Endometrium (tissue), 2 donors: ENCODE measurements around the gene GNAT1.
A peak's percentile ranks its signal among the peaks of the same experiment; 100 is the strongest.
"Not testable (repeated sequence)": the region's sequence is repeated elsewhere in the genome, so short reads cannot be mapped to it uniquely, and the experiment has no call there.

ENCODE experiments used
- FAIRE-seq: peaks from 2 replicates; lab custom pipeline; 2012; peaks lifted over from hg19 to GRCh38; lab: Jason Lieb, UNC
- donor health status: control.
- donor health status: control.

GNAT1 gene

DNA sequence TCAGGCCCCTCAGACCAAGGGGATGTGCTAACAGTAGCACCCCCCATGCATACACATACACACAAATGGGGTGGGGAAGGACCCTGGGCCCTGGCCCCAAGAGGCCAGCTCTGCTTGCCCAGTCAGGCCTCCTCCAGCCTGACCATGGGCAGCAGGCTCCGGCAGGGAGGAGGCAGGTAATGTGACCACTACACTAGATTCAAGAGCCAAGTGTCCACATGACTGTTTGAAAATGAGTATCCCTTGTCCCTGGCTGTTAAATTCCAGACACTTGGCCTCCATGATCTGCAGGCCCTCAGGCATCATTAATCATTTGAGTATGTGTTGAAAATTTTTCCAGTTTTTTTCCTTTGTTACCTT lies 30.7 kb downstream of the GNAT1 start:
- no peak for FAIRE-seq

DNA sequence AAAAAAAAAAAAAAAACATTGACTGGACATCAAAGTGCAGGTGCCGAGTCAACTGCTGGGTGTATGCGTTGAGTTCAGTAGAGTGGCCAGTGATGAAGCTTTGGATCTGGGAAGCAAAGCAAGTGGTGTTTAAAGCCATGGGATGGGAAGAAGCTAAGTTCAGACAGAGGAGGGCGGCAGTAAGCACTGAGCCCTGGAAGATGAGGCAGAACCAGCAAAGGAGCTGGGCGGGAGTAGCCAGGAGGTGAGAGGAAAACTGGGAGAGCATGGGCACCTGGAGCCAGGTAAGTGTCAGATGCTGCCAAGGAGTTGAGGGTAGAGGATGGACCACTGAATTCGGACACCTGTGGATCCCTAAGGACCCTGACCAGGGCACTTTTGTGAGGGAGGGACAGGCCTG lies 33.2 kb downstream of the GNAT1 start:
- FAIRE-seq: no peak

DNA sequence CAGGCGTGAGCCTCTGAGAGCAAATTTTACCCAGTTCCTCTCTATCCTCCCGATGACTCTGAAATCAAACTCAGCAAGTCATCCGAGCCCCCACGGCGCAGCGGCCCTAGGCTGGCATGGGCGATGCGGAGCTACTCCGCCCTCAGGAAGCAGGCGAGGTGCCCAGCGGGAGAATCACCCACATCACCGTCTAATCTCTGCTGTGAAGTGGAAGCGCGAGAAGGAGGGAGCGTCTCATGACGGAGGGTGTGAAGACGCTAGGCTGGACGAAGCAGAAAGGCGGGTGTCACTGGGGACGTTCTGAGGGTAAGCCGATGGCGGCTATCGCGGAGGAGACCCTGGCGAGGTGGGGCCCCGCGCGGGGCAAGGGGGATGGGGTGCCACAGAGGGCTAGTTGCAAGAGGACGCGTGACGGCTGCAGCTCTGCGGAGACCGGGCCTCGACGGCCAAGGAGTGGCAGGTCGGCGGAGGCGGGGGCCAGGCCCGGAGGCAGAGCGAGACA lies 35.5 kb downstream of the GNAT1 start:
- FAIRE-seq: no peak

DNA sequence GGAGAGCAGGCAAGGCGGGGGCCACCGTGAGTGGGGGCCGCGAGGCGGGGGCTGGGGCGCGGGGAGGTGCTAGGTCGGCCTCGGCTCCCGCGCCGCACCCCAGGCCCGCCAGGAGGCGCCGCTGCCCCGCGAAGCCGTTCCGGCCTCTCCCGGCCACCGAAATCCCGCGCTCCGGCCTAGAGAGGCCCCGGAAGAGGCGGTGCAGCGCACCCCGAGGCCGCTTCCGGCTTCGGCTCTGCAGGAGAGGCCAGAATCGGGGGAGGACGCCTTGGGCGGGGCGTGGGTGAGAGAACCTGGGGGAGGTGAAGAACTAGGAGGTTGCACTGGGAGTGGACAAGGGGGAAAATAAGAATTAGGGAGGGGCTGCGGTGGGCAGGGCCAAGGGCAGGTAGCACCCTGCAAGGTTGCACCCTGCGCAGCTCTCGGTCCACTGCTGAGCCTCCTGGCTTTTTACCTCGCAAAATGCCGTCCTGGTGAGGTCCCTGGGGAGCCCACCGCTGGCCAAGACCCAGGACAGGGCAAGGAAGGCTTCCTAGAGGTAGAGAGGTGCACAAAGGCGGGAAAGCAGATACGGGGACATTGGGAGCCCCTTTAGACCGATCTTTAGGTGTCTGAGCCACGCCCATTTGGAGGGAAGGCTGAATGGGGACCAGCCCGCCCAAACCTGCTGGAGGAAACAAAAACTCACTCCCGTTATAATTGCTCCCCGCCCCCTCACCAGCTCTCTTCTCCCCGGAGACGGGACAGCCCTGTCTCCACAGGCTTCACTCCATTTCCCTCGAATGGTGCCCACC lies 36.2 kb downstream of the GNAT1 start:
- FAIRE-seq: no peak

DNA sequence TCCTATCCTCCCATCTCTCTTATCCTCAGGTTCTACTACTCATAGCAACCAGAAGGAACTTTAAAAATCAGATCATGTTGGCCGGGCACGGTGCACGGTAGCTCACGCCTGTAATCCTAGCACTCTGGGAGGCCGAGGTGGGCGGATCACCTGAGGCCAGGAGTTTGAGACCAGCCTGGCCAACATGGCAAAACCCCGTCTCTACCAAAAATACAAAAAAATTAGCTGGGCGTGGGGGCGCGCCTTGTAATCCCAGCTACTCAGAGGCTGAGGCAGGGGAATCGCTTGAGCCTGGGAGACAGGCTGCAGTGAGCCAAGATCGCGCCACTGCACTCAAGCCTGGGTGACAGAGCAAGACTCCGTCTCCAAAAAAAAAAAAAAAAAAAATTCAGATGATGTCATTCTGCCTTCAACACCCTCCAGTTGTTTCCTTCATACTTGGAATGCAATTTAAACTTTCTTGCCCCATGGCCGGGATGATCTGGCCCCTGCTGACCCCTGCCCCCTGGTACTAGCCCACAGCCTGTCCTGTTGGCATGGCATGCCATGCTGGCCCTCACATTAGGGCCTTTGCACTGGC lies 36.9 kb downstream of the GNAT1 start:
- not testable (repeated sequence) for FAIRE-seq

DNA sequence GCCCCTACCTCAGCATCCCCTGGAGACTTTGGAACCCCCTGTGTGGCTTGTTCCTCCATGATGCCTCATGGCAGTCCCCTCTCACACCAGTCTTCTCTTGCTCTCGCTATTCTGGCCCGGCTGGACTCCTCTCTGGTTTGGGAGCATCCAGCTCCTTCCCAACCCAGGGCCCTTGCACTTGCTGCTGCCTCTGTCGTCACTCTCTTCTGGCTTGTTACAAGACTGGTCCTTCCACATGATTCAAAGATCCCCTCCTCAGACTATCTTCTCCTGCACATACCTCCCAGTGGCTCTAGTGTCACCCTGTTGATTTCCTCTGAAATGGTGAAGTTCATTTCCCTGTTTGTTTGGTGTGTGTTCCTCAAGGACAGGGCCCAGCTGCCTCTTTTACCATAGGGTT lies 38.1 kb downstream of the GNAT1 start:
- no peak for FAIRE-seq

DNA sequence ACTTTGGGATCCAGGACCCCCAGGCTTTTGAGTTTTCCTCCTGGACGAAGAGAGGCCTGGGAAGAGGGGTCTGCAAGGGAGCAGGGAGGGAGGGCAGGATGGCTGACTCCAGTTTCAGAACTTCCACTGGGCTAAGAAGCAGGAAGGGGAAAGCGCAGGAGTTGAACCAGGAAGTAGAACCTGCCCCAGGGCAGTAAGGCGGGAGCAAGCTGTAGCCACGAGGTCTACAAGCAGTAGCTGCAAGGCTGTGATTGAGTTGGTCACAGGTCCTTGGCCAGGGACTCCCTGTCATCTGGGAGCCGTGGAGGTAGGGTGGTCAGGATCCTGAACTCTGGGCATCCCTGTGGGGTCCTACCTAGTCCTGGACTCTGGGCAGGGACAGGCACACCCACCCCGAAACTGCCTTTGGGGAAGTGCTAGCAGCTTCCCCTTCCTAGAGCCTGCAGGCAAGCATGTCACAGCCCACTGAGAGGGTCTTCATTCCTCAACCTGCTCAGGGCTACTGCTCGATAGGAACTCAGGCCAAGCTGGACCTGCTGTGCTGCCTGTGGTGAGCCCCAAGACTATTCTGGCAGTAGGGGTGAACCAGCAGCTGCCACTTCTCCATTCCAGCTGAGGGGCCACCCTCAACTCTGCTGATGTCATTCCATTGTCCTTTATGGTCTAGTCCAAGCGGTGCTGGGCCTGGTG lies 38.8 kb downstream of the GNAT1 start:
- FAIRE-seq: no peak

DNA sequence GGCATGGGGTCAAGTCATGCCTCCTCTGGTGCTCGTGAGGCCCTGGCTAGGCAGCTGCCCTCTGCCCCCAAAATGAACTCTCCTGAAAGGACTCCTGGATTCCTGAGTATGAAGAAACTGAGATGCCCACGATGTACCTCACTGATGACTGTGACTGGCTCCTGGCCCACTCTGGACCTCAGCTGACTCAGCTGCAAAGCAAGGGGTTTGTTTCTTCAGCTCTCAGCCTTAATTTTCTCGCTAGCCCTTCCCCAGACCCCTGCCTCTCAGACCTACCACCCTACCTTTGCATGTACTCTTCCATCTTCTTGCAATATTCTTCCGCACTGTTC lies 39.4 kb downstream of the GNAT1 start:
- no peak for FAIRE-seq

DNA sequence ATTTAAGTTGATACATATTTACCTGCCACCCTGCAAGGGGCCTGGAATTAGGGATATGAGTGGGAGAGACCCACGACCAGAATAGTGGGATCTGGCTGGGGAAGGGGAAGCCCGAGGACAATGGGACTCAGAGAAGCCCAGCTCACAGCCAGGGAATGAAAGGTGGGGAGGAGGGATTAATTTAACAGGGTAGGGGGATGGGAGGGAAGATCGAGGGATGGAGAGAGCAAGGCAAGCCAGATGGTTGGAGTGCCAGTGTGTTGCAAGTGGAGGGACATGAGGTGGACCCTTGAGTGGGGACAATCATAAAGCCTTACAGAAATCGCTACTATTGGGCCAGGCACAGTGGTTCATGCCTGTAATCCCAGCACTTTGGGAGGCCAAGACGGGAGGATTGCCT lies 40.2 kb downstream of the GNAT1 start:
- FAIRE-seq: no peak

DNA sequence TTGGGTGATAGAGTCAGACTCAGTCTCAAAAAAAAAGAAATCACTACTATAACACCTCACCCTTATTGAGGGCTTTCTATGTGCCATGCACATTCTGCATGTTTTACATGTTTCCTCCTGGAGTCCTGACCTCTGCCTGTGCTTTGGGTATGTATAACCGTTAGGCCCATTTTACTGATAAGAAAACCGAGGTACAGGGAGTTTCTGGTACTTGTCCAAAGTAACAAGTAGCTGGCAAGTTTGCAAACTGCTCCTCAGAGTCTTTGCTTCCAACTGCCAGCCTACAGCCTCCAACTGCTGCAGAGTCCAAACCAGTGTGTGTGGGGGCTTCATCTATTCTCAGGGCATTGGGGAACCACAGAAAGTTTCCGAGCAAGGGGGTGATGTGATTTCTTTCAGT lies 40.9 kb downstream of the GNAT1 start:
- no peak for FAIRE-seq

DNA sequence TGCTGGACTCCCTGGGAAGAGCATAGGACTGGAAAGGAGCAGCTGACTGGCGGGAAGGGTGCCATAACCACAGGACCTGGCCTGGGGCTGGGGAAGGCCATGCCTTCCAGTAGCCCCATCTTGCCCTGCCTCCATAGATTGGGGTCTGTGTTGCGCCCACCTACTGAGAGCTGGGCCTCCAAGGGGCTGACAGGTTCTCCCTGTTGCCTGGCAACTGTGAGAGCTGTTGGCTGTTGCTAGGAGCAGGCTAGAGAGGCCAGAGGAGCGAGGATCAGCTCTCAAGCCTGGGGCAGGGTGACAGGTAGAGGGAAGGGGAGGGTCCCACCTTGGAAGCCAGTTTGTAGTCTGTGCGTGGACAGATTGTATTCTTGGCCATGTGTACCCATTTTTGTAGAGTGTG lies 41.8 kb downstream of the GNAT1 start:
- FAIRE-seq: no peak

DNA sequence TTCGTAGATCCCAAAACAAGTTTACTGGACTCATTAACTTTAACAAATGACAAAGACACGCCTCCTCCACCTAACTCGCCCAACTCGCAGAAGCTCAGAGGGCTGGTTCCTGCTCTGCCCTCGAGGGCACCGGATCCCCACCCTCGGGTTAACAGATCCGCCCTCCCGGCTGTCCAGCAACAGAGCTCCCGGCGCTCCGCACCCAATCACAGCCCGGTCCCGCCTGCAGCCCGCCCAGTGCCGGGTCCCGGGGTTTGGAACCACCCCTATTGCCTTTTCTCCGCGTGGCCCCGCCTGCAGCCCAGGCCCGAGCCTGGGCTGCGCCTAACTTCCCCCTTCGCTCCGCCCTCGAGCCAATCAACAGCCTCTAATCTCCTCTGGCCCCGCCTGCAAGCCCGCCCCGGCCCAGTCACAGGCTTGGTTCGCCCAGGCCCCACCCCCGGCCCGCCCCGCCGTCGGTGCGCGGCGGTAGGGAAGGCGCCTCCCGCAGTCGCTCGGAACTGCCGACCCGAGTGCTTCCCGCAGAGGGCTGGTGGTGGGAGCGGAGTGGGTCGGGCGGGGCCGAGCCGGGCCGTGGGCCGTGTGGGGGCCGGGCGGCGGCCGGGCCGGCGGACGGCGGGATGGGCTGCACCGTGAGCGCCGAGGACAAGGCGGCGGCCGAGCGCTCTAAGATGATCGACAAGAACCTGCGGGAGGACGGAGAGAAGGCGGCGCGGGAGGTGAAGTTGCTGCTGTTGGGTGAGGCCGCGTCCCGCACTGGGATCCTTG lies 44.5 kb downstream of the GNAT1 start, which contains the start of gene GNAI2:
Gene GNAI2, plus strand, starts transcription at position 489 of the 768 bp plus-strand sequence. Its CDS starts 132 bp downstream, at position 621.
- peak; percentile 100 for FAIRE-seq

DNA sequence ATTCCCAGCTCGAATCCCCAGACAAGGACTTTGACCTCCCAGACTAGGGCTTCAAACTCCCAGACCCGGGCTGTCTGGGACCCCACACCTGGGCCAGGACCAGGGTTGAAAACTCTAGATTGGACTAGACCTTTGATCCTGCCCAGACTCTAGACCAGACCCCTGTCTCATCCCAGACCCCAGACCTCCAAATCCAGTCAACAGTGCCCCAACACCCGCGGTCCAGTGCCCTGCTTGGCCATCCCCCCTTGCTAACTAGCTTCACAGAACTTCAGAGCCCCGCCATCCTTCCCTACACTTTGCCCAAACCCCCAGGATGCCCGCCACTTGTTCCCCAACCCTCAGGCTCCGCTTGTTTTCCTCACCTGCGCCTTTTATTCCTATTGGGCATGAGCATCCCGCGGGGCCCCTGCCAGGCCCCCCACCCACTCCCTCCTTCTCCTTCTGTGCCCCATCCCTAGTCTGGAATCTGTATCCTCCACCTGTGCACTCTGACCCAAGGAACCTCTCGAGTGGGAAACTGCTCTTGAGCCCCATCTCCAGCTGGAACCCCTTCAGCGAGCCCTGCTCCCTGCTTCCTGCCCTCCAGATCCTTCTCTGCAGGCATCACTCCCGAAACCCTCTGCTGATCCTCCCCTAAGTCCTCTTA lies 45.2 kb downstream of the GNAT1 start:
- FAIRE-seq: no peak

DNA sequence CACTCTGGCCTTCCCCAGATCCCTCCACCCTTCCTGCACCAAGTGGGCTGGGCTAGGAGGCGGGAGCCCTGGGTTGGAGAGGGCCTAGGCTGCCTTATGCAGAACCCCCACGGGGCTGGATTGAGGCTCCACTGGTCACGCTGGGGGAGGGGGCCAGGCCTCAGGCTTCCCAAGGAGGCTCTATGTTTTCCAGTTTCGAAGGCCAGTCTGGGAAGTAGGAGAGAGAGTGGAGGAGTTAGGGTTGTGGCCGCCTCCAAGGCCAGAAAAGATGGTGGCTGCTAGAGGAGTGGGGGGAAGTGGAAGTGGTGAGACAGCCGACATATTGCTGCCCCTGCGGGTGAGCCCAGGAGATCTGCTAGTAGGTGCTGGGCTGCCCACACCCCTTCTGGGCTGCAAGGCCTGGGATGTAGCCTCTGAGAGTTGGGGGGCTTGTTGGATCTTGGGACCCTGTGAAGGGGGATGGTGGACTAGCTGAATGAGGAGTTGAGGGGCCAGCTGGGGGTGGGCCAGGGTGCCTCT lies 45.8 kb downstream of the GNAT1 start:
- FAIRE-seq: no peak

DNA sequence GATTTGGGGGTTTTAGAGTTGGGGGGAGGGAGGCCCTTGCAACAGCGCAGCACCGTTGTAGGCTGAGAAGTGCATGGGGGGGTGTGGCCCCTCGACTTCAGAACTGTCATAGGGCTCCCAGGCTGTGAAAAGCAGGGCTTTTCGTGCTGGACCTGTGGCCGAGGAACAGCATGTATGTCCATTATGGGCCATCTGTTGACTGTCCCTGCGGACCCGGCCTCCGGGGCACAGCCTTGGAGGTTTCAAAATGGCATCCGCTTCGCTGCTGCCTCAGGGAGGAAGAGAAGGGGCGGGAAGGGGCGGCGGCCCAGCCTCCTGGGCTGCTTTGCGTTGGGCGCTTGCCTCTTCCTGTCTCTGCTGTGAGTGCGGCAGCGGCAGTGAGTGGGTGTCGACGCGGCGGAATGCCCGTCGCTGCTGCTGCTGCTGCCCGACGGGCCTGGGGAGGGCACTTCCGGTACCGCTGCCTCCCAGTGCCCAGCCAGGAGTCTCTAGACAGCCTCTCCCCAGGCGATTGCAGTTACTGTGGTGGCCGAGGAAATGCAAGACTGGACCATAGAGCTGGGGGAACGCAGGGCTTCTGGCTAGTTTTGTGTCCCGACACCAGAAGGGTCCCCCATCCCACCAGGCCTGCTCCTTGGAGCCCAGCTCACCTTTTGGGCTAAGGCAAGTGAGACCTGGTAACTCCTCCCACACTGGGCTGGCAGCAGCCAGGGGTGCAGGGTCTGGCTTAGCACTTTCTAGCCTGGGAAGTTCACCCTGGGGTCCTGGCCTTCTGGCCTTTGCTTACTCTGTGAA lies 46.5 kb downstream of the GNAT1 start:
- no peak for FAIRE-seq

DNA sequence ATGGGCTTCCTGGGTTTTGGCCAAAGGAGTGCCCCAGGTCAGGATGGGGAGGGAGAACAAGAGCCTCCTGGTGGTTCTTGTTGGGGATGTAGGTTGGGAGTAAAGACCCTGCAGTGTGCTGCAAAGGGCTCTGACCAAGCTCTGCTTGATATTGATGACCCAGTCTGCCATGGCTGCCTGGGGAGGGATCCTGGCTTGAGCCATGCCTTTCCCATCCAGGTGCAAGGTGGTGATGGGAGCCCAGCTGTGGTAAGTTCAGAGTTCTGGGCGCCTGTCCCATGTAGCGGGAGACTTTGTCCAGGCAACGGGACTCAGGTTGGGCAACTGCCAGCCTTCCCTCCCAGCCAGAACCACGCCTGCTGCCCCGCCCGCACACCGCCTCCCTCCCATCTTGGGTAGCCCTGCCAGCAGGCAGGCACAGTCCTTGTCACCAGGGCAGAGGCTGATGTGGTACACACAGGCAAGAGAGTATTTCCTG lies 47.2 kb downstream of the GNAT1 start:
- no peak for FAIRE-seq

DNA sequence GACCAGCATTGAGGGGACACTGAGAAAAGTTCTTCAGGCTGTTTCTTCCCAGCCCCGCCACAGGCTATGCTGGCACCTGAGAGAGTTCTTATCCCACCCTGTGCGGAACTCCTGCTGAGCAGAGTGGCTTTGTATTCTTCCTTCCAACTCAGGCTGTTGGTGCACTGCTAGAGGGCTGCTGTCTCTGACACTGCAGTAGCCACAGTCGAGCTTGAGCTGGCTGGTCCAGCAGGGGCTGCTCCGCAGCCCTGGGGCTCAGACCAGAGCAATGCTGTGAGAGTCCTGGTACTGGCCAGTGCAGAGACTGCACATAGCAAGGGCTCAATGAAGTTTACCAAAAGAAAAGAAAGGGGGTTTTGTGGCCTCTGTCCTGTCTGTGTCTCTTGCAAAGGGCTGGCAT lies 48.2 kb downstream of the GNAT1 start:
- FAIRE-seq: no peak

DNA sequence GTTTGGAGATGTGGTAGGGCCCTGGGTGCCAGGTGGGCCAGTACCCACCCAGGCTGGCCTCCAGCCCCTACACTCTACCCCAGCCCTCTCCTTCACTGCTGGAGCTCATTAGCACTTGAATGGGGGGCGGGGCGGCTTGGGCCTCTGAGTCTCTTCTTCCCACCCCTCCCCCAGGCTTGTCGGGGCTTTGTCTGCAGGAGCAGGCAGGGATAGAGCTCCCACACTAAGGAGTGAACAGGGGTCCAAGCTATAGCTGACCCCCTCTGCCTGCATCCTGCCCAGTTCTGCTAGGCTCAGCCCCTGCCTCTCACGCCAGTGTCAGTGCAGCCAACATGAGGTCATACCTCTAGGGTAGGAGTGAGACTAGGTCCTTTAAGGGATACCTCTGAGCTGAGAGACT lies 49.8 kb downstream of the GNAT1 start:
- no peak for FAIRE-seq

DNA sequence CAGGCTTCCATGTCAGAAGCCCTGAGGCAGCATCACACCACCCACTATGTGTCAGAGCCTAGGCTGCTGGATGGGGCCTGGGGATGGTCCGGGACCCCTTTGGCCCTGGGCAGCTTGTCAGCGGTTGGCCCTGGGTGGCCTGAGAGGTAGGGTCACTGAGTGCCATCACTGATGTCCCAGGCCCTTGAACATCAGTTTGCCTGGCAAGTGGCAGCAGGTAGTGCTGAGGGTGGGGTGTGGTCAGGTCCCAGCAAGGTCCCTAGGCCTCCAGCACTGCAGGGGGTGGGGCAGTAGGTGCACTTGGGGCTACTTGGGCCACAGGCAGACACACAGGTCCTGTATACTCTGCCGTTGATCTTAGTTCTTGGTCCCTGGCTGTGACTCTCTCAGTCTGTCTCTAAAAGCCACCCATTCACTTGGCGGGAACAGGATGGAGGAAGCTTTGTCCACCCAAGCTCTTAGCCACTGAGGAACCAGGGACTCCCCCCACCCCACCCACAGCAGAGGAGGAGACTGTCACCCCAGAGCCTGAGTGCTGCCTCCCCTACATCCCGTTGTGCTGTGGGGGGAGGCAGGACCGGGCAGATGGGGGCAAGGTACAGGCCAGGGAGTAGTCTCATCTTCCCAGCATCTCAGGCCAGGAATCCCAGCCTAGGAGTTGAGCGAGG lies 50.4 kb downstream of the GNAT1 start:
- no peak for FAIRE-seq

DNA sequence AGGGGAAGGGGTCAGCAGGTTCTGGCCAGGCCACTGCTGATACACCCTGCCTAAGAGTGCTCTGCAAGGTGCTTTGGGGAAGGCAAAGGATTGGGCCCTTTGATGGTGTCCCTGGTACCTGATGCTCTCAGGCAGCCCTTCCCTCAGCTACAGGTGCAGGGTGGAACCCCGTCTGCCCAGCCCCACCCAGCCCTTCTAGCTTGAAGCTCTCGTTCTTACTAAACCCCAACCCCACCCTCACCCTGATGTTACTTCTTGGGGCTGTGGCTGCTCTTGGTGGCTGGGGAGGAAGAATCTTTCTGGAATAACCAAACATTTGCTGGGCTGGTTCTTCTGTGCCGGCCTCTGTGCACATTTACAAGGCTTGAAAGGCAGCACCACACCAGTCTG lies 51.0 kb downstream of the GNAT1 start:
- no peak for FAIRE-seq
